Progenitor cell of endocrine pancreas (in vitro differentiated cells): ENCODE data around the gene IQCC. TPM values are rescaled to one million over a fixed set of nuclear protein-coding genes. Genes with fewer than 3 reads are reported as not detected.

Experiments
- DNase-seq: peaks from one replicate; pipeline ENCODE4 v3.0.0; 2021; ENCODE audit warnings: low spot score; ENCODE audit not compliant: unreplicated experiment
- H3K27ac Mint-ChIP-seq: 2 replicates; pipeline ENCODE4 v1.8.0; 2021; ENCODE audit warnings: mild to moderate bottlenecking, moderate library complexity, mixed read lengths
- H3K27me3 Mint-ChIP-seq: 2 replicates; pipeline ENCODE4 v1.8.0; 2021; ENCODE audit warnings: mixed read lengths
- H3K36me3 Mint-ChIP-seq: 2 replicates; pipeline ENCODE4 v1.8.0; 2022; ENCODE audit warnings: mixed read lengths; ENCODE audit not compliant: insufficient read depth
- H3K4me1 Mint-ChIP-seq: 2 replicates; pipeline ENCODE4 v1.8.0; 2021; ENCODE audit warnings: low read depth, mixed read lengths
- H3K4me3 Mint-ChIP-seq: 2 replicates; pipeline ENCODE4 v1.8.0; 2021; ENCODE audit warnings: low read depth, mild to moderate bottlenecking, moderate library complexity, mixed read lengths
- H3K9me3 Mint-ChIP-seq: 2 replicates; pipeline ENCODE4 v1.8.0; 2021; ENCODE audit warnings: low read depth, mixed read lengths
- total RNA-seq: library from RNA; stranded (reverse); gene quantifications from 2 replicates; pipeline ENCODE4 v1.2.1, GENCODE V29; 2021
- TF ChIP-seq, protein P1 (sequence below): fragments of 200-600 bp; sonication (generic); IDR thresholded peaks from one replicate; pipeline ENCODE4 v1.5.0; 2021; ENCODE audit warnings: antibody characterized with exemption, mild to moderate bottlenecking; ENCODE audit not compliant: unreplicated experiment

Gene IQCC
- total RNA-seq, 1 donor from 2014 or later = 5.1 TPM

DNA sequence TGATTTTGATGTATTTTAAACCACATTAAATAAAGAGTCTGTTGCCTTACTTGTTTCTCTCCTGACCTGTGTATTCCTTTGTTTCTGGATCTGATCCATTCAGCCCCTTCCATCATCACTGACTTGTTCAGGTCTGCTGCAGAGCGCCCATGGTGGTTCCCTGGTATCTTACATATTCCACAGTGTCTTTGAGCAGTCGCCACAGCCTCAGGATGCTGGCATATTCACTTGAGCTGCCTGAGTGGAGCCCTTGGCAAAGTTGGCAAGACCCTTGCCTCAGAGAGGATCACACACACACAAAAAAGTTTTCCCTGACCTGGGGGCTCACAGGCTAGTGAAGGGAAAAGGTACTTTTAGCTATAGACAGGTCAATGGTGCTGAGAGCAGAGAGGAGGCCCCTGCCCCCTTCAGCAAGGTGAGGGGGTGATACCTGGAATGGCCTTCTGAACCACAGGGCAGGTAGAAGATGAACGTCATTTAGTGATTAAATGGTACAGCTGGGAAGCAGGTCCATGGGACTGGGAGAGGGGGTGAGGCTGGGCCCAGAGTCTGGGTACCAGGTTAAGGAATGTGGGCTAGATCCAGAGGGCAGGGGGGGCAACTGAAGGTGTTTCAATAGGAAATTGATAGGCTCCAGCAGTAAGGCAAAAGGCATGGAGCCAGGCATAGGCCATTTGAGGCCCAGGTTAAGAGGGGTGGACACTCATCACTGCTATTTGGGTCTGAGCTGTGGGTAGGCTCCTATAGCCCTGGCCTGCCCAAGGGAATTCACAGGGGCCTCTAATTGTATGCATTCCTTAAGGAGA is 7.0 kb upstream of the IQCC start:
- TF ChIP-seq, protein P1, sequence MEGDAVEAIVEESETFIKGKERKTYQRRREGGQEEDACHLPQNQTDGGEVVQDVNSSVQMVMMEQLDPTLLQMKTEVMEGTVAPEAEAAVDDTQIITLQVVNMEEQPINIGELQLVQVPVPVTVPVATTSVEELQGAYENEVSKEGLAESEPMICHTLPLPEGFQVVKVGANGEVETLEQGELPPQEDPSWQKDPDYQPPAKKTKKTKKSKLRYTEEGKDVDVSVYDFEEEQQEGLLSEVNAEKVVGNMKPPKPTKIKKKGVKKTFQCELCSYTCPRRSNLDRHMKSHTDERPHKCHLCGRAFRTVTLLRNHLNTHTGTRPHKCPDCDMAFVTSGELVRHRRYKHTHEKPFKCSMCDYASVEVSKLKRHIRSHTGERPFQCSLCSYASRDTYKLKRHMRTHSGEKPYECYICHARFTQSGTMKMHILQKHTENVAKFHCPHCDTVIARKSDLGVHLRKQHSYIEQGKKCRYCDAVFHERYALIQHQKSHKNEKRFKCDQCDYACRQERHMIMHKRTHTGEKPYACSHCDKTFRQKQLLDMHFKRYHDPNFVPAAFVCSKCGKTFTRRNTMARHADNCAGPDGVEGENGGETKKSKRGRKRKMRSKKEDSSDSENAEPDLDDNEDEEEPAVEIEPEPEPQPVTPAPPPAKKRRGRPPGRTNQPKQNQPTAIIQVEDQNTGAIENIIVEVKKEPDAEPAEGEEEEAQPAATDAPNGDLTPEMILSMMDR = no peak
- Mint-ChIP-seq H3K4me3 (no peak overlapping the region), H3K4me1 (peaks cover 12% of the 10 kb centered on the region), H3K27me3 (no peaks in the 10 kb centered on the region), H3K36me3 (peaks cover 8% of the 10 kb centered on the region), H3K9me3 (no peaks in the 10 kb centered on the region), H3K27ac (peak overlapping the region; percentile 60)
- DNase-seq = no peak

DNA sequence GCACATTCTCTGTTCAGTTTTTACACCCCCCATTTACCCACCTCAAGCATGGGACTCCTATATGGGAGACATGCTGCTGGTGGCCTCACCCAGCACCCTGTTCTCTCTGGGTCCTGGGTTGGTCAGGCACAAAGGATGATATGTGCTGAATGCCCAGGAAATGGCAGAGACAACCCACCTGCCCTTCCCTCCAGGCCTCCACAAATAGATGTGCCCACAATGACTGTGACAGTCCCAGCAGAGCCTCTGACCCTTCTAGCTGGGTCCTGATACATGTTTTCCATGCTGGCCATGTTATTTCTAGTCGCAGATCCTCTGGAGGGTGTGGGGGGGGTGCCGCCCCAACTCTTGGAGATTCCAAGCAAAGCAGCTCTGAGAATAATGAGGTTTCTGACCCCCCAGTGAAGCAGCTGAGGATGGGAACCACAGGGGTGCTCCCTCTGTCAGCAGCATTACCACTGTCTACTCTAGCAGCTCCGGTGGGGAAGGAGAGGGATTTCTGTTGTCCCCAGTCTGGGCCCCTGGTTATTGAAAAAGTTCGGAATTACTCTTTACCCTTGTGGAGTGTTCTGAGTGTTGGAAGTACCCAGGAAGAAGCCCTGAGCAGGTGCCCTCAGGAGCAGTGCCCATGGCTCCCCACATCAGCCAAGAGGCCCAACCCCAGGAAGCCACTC is 6.3 kb upstream of the IQCC start:
- Mint-ChIP-seq H3K4me1 (peaks cover 12% of the 10 kb centered on the region), H3K27ac (no peak overlapping the region), H3K4me3 (no peak overlapping the region), H3K27me3 (no peaks in the 10 kb centered on the region), H3K36me3 (peaks cover 5% of the 10 kb centered on the region), H3K9me3 (no peaks in the 10 kb centered on the region)
- TF ChIP-seq, protein P1 = no peak
- DNase-seq = no peak

DNA sequence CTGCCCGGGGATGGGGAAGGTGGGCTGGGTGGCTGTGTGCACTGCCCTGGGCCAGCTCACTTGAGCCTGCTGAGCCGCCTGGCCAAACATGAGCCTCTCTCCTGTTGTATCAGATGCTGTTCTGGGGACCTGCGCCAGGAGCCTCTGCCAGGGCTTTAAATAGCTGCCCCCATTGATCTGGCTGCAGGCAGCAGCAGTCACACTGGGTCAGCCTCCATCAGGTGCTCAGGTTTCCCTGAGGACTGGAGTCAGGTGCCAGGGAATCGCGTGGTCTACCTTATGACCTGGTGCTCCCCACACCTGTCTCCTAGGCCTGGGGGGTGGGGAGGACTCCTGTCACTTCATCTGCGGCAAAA is 5.8 kb upstream of the IQCC start:
- peak overlapping the region; percentile 84 for H3K4me3 Mint-ChIP-seq
- no peaks in the 10 kb centered on the region for H3K27me3 Mint-ChIP-seq
- H3K4me1 Mint-ChIP-seq = peaks cover 13% of the 10 kb centered on the region
- H3K27ac Mint-ChIP-seq = peak overlapping the region; percentile 31
- H3K9me3 Mint-ChIP-seq = no peaks in the 10 kb centered on the region
- TF ChIP-seq, protein P1 = no peak
- peaks cover 3% of the 10 kb centered on the region for H3K36me3 Mint-ChIP-seq
- no peak for DNase-seq

DNA sequence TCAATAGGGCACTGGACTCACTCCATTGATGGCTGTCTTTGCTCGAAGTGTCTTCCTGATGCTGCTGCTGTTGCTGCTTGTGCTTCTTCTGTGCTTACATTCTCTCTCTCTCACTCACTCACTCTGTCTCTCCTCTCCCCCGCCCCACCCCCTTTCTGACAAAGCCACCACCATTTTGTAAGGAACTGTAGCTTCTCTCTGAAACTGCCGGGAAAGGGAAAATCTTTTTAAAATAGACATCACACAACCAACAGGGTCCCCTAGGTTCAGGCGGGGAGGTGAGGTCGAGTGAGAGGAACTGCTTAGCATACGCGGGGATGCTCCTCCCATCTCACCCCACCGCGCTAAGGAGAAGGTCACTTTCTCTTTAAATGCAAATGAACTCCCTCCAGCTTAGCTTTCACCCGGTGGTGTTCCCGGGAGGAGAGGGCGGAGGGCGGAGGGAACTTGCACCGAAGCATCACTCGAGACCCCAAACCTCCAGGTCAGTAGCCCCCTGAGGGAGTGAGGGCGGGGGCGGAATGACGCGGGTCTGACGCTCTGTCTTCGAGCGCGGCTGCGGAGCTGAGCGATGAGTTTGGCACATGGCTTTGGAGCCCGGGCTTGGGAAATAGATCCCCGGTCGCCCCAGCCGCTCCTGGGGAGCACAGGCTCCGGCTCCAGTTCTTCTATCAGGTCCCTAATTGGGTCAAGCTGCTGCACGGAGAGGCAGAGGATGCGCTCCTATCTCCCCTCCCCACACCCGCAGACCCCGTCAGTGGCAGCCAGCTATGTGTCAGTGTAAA is 5.1 kb upstream of the IQCC start, which contains the start of gene CCDC28B:
Gene CCDC28B (plus strand): TSS at position 370 of the 785 bp plus-strand sequence. CDS start 1,341 bp downstream, outside the sequence.
- DNase-seq = no peak

More for the DNA sequence above, 5.1 kb upstream of the IQCC start, which contains the start of gene CCDC28B:
- TF ChIP-seq, protein P1 = no peak
- Mint-ChIP-seq H3K27ac (peak within 1 kb of the TSS; percentile 71), H3K27me3 (no peaks in the 10 kb centered on the region), H3K4me1 (peaks cover 14% of the 10 kb centered on the region), H3K4me3 (peak within 1 kb of the TSS; percentile 84), H3K9me3 (no peaks in the 10 kb centered on the region), H3K36me3 (peaks cover 3% of the 10 kb centered on the region)
